ENCODE results near the gene PACSIN2.

Gene PACSIN2

DNA sequence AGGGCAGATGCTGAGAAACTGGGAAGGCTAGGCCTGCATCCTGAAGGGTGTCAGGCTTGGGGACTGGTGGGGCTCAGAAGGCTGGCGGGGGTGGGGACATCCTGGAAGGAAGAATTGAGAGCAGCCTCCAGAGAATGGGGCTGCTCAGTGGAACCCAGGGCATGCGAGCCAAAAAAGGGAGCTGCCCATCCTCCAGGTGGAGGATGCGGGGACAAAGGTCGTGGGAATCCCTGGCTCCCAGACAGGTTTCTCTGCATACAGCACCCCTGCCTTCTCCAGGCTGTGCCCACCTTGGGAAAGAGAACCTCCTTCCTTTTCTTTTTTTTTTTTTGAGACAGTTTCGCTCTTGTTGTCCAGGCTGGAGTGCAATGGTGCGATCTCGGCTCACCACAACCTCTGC lies 117.0 kb downstream of the PACSIN2 start:
- no peak overlapping the region for H3K9ac ChIP-seq (ENCODE audit: low read depth, low read length)
- 0 out of 2 replicates have a peak, but pooled peaks cover 4% of the 10 kb centered on the region for H3K36me3 ChIP-seq (ENCODE audit: insufficient read depth, low read length)
- peaks cover under 1% of the 10 kb centered on the region; the same call in 1 of the 2 replicates for H3K4me1 ChIP-seq (ENCODE audit: insufficient read depth, low read length)
- H3K27ac ChIP-seq (ENCODE audit: low read depth, low read length) = no peak overlapping the region
- H3K4me3 ChIP-seq (ENCODE audit: low read length) = no peak overlapping the region
- H3K27me3 ChIP-seq (ENCODE audit: insufficient read depth, low read length) = no peaks in the 10 kb centered on the region
- no peaks in the 10 kb centered on the region for H3K9me3 ChIP-seq (ENCODE audit: insufficient read depth, low read depth, low read length)
- 95% methylated on average over 7 of the region's 7 CpGs for WGBS

DNA sequence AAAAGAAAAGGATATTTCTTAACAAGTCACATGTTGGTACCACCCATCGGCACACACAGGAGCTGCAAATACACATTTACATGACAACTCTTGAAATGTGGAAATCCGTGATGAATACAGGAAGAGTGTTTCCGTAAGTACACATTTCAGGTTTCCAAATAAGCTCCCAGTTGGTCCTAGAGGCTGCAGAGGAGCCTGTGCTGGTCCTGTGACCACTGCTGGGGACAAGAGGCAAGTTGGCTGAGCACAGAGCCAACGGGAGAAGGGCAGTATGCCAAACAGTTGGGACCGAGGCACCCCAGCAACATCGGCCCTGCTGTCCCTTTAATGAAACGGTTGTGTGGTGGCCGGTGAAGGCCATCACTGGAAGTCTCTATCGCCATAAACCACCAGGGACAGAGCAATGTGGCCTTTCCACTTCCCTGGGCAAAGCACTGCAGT lies 119.4 kb downstream of the PACSIN2 start:
- WGBS = 89% methylated on average over 9 of the region's 9 CpGs
- no peak overlapping the region for H3K27ac ChIP-seq (ENCODE audit: low read depth, low read length)
- H3K27me3 ChIP-seq (ENCODE audit: insufficient read depth, low read length) = no peaks in the 10 kb centered on the region
- H3K4me1 ChIP-seq (ENCODE audit: insufficient read depth, low read length) = no peaks in the 10 kb centered on the region; the same call in 1 of the 2 replicates
- no peaks in the 10 kb centered on the region for H3K9me3 ChIP-seq (ENCODE audit: insufficient read depth, low read depth, low read length)
- no peak overlapping the region for H3K9ac ChIP-seq (ENCODE audit: low read depth, low read length)
- peaks cover 15% of the 10 kb centered on the region for H3K36me3 ChIP-seq (ENCODE audit: insufficient read depth, low read length)
- H3K4me3 ChIP-seq (ENCODE audit: low read length) = no peak overlapping the region

DNA sequence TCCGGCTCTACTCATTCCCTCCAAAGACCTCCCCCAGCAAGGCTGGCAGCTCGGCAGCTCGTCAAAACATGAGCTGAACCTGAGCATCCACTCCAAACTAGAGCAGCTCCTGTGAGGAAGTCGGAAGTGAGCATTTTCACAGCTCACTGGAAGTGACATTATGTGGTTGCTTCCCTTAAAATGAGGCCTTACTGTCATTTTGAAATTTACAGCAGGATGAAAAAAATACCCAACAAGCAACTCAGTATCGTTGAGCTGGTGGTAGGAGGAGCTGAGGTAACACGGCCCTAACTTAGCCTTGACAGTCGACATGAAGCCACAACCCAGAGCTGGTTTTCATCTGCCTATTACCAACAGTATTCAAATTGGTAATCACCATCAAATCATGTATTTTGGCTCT lies 119.9 kb downstream of the PACSIN2 start:
- 76% methylated on average over 7 of the region's 7 CpGs for WGBS

DNA sequence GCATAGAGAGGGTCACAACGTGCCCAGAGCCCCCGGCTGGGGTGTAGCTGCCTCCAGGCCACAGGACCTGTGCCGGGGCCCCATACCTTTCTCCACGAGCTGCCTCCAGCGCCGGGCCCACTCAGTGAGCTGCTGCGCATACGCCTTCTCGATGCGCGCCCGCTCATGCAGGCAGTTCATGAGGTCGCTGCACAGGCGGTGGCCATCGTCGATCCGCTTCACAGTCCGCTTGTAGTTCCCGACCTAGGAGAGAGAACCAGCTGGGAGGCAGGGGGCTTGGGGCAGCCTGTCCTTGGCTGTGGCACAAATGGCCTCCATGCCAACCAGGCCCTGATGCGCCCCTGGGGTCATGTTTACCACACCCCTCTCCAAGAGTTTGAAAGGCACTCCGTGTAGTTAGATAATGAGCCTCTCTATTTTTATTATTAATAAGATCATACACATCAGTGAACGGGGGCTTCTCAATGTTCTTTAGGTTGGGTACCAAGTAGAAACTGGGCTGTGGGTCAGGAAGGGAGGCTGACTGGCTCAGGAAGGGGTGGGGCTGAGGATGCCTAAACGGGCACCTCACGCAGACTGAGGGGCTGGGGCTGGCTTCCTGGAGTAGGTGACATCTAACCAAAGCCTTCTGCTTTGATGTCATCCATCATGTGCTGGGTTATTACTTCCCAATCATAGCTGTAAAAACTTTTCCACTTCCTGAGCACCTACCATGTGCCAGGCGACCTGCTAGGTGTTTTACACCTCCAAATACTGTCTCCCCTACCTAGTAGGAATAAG lies 121.4 kb downstream of the PACSIN2 start:
- no peak overlapping the region for H3K27ac ChIP-seq (ENCODE audit: low read depth, low read length)
- H3K9ac ChIP-seq (ENCODE audit: low read depth, low read length) = no peak overlapping the region
- no peaks in the 10 kb centered on the region for H3K9me3 ChIP-seq (ENCODE audit: insufficient read depth, low read depth, low read length)
- H3K4me1 ChIP-seq (ENCODE audit: insufficient read depth, low read length) = no peaks in the 10 kb centered on the region; the same call in 1 of the 2 replicates
- no peak overlapping the region for H3K4me3 ChIP-seq (ENCODE audit: low read length)
- no peaks in the 10 kb centered on the region for H3K27me3 ChIP-seq (ENCODE audit: insufficient read depth, low read length)
- H3K36me3 ChIP-seq (ENCODE audit: insufficient read depth, low read length) = peaks cover 32% of the 10 kb centered on the region
- 93% methylated on average over 24 of the region's 25 CpGs for WGBS

More for the DNA sequence above, 119.9 kb downstream of the PACSIN2 start:
- no peak overlapping the region for H3K27ac ChIP-seq (ENCODE audit: low read depth, low read length)
- H3K9me3 ChIP-seq (ENCODE audit: insufficient read depth, low read depth, low read length) = no peaks in the 10 kb centered on the region
- H3K36me3 ChIP-seq (ENCODE audit: insufficient read depth, low read length) = peaks cover 20% of the 10 kb centered on the region
- H3K9ac ChIP-seq (ENCODE audit: low read depth, low read length) = no peak overlapping the region
- H3K27me3 ChIP-seq (ENCODE audit: insufficient read depth, low read length) = no peaks in the 10 kb centered on the region
- no peaks in the 10 kb centered on the region; the same call in 1 of the 2 replicates for H3K4me1 ChIP-seq (ENCODE audit: insufficient read depth, low read length)
- no peak overlapping the region for H3K4me3 ChIP-seq (ENCODE audit: low read length)

DNA sequence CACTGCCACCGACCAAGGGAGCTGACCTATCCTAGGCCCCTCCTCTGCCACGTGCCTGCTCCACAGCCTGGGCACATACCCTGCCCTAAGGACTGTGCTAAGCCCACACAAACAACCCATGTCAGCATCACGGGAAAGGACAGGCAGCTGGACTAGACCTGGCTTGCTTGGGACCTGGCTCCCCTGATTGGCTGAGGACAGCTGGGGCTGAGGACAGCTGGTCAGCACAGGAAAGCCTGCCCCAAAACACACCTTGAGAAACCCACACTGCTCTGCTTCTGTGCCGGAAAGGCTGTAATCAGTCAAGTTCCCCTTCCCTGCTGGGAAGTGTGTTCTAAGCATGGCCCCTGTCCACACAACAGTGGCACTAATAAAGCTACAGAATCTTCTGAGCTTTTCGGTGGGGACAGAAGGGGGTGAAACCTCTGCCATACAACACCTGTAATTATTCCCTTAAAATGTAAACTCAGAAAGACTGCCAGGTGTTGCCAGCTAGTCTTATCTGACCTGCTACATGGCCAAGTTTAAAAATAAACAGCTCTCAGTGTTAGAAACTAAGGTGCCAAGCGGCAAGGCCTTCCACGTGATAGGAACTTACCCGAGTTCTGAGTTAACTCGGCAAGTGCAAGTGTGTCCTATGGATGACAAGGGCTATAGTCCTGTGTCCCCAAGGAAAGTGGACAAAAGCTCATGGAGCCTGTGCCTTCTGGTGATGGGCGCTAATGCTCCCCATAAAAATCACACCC lies 122.2 kb downstream of the PACSIN2 start:
- Histone ChIP-seq H3K4me1 (ENCODE audit: insufficient read depth, low read length) (no peaks in the 10 kb centered on the region; the same call in 1 of the 2 replicates), H3K4me3 (ENCODE audit: low read length) (no peak overlapping the region), H3K36me3 (ENCODE audit: insufficient read depth, low read length) (peaks cover 39% of the 10 kb centered on the region), H3K27me3 (ENCODE audit: insufficient read depth, low read length) (no peaks in the 10 kb centered on the region), H3K27ac (ENCODE audit: low read depth, low read length) (no peak overlapping the region), H3K9ac (ENCODE audit: low read depth, low read length) (no peak overlapping the region), H3K9me3 (ENCODE audit: insufficient read depth, low read depth, low read length) (no peaks in the 10 kb centered on the region)
- WGBS = 88% methylated on average over 10 of the region's 10 CpGs

DNA sequence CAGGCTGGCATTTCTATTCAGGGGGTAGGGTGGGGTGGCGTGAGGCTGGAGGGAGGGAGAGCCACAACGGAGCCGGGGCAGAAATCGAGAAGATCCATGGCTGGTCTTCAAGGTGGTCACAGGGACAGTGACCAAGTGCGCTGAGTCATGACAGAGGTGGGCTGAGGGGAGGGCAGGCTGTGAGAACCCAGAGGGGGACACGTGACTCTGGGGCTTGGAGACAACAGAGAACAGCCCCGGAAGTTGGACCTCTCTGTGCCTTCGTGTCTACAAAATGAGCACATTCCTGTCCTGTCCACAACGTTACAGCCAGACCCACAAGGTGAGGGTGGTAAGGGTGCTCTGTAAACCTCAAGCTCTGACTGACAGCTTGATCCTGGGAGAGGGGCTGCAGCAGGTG lies 122.8 kb downstream of the PACSIN2 start:
- no peak overlapping the region for H3K4me3 ChIP-seq (ENCODE audit: low read length)
- H3K27ac ChIP-seq (ENCODE audit: low read depth, low read length) = no peak overlapping the region
- peaks cover 45% of the 10 kb centered on the region for H3K36me3 ChIP-seq (ENCODE audit: insufficient read depth, low read length)
- H3K9ac ChIP-seq (ENCODE audit: low read depth, low read length) = no peak overlapping the region
- H3K9me3 ChIP-seq (ENCODE audit: insufficient read depth, low read depth, low read length) = no peaks in the 10 kb centered on the region
- H3K4me1 ChIP-seq (ENCODE audit: insufficient read depth, low read length) = no peaks in the 10 kb centered on the region; the same call in 1 of the 2 replicates
- H3K27me3 ChIP-seq (ENCODE audit: insufficient read depth, low read length) = no peaks in the 10 kb centered on the region
- WGBS = 94% methylated on average over 9 of the region's 9 CpGs

DNA sequence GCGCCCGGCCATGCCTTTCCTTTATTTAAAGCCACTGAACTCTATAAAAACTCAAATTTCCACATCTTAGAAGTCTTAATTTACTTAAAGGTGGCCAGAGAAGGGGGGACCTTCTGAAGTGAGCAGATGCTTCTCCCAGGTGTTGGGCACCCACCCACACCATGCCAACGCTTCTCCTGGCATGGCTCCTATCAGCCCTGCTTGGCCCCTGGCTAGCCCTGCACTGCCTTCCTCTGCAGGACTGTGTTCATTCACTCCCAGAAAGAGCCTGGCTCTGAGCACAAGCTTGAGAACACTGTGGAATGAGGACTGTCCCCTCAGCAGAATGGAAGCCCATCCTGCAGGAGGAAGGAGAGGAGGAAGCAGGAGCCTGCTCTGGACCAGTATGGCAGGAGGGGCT lies 123.3 kb downstream of the PACSIN2 start:
- Histone ChIP-seq H3K36me3 (ENCODE audit: insufficient read depth, low read length) (peaks cover 48% of the 10 kb centered on the region), H3K9ac (ENCODE audit: low read depth, low read length) (no peak overlapping the region), H3K4me1 (ENCODE audit: insufficient read depth, low read length) (no peaks in the 10 kb centered on the region; the same call in 1 of the 2 replicates), H3K4me3 (ENCODE audit: low read length) (no peak overlapping the region), H3K27me3 (ENCODE audit: insufficient read depth, low read length) (no peaks in the 10 kb centered on the region), H3K9me3 (ENCODE audit: insufficient read depth, low read depth, low read length) (no peaks in the 10 kb centered on the region), H3K27ac (ENCODE audit: low read depth, low read length) (no peak overlapping the region)
- WGBS = 92% methylated on average over 3 of the region's 3 CpGs

DNA sequence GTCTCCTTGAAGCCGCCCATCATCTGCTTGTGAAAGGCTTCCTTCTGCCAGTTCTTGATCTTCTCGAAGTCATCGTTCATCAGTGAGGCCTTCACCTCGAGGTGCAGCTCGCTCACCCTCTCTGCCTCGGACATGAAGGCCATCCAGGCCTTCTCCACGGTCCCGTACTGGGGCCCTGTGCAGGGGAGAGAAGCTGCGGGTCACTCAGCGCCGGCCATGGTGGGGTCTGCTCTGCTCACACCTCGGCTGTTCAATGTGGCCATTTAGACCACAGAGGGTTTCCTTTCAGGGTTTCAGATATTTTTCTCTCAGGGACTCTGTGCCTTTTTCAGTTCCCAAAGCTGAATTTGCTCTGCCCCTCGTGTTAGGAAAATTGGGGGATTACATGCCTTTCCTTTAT lies 123.9 kb downstream of the PACSIN2 start:
- H3K9me3 ChIP-seq (ENCODE audit: insufficient read depth, low read depth, low read length) = no peaks in the 10 kb centered on the region
- no peaks in the 10 kb centered on the region for H3K27me3 ChIP-seq (ENCODE audit: insufficient read depth, low read length)
- H3K36me3 ChIP-seq (ENCODE audit: insufficient read depth, low read length) = peaks cover 55% of the 10 kb centered on the region
- no peaks in the 10 kb centered on the region; the same call in 1 of the 2 replicates for H3K4me1 ChIP-seq (ENCODE audit: insufficient read depth, low read length)
- H3K4me3 ChIP-seq (ENCODE audit: low read length) = no peak overlapping the region
- H3K27ac ChIP-seq (ENCODE audit: low read depth, low read length) = no peak overlapping the region
- WGBS = 92% methylated on average over 13 of the region's 13 CpGs
- H3K9ac ChIP-seq (ENCODE audit: low read depth, low read length) = no peak overlapping the region

DNA sequence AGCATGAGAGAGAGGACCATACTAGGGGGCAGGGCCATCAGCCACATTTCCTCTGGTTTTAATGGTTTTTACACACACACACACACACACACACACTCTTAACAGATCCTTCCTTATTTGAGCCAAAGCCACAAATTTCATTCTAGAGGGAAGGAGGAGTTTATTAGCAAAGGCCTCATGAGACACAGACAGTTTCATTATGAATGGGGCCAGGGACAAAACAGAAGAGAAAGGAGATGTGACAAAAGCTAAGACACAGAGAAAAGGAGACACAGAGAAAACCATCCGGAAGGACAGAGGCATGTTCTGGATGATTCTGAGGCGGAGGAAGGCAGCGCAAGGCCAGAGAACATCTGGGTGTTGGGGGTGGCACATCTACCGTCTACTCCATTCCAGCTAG lies 125.6 kb downstream of the PACSIN2 start:
- no peaks in the 10 kb centered on the region for H3K4me1 ChIP-seq (ENCODE audit: insufficient read depth, low read length)
- 93% methylated on average over 4 of the region's 4 CpGs for WGBS
- no peaks in the 10 kb centered on the region for H3K9me3 ChIP-seq (ENCODE audit: insufficient read depth, low read depth, low read length)
- H3K27ac ChIP-seq (ENCODE audit: low read depth, low read length) = no peak overlapping the region
- H3K4me3 ChIP-seq (ENCODE audit: low read length) = no peak overlapping the region
- H3K9ac ChIP-seq (ENCODE audit: low read depth, low read length) = no peak overlapping the region
- H3K27me3 ChIP-seq (ENCODE audit: insufficient read depth, low read length) = no peaks in the 10 kb centered on the region
- H3K36me3 ChIP-seq (ENCODE audit: insufficient read depth, low read length) = peaks cover 65% of the 10 kb centered on the region

DNA sequence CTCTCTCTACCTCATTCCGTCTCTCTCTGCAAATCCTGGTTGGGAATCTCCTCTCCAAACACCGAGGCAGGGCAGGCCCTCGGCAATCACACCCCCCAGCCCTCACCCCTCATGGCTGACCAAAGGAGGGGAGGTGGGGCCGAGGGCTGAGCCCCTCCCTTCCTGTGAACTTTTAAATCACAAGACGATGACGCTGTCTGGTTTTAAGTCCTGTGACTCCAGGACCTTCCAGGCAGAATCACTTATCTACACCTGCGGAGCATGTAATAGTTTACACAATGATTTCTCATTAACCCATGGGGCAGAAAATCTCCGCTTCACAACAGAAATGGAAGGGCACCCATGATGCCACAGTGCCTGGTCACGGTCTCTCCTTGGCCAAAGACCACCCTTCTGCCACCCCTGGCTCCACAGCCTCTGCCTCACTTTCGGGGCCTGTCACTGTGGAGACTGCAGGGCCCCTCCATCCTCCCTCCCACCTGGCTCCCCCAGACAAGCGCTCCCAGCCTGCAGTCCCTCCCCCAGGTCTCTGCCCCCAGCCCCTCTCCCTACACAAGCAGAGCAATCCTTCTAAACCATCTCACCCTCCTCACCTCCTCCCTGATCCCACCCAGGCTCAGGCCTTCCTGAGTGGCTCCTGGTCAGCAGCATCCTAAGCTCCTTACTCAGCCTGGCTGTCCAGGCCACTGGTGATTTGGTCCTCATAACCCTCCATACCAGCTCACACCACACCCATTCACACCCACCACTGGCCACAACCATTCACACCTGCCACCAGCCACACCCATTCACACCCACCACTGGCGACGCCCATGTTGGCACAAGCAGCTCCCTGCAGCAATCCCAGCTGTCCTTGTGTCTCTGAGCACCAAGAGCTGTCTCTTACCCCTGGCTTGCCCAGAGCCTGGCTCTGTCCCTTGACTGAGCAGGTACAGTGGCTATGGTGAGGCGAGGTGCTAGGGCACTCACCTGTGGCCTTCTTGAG lies 127.1 kb downstream of the PACSIN2 start:
- H3K27ac ChIP-seq (ENCODE audit: low read depth, low read length) = no peak overlapping the region
- H3K4me3 ChIP-seq (ENCODE audit: low read length) = no peak overlapping the region
- no peaks in the 10 kb centered on the region for H3K4me1 ChIP-seq (ENCODE audit: insufficient read depth, low read length)
- peaks cover 73% of the 10 kb centered on the region for H3K36me3 ChIP-seq (ENCODE audit: insufficient read depth, low read length)
- no peaks in the 10 kb centered on the region for H3K27me3 ChIP-seq (ENCODE audit: insufficient read depth, low read length)
- WGBS = 92% methylated on average over 14 of the region's 14 CpGs
- no peak overlapping the region for H3K9ac ChIP-seq (ENCODE audit: low read depth, low read length)
- H3K9me3 ChIP-seq (ENCODE audit: insufficient read depth, low read depth, low read length) = no peaks in the 10 kb centered on the region

All from HUES64 (cell line).